Hematopoietic multipotent progenitor cell (in vitro differentiated cells): ENCODE results near the gene SDS. TPM values are rescaled to one million over a fixed set of nuclear protein-coding genes. Genes with fewer than 3 reads are reported as not detected.

Source experiments
- DNase-seq, 3 donors: peaks; one replicate each; pipeline ENCODE4 v3.0.0-alpha.2; 2011 to 2015; ENCODE audit warnings: low read depth in 2 of 3, low spot score in 2 of 3
- total RNA-seq: library from RNA; depleted of rRNA; stranded (reverse); fragments of >200 nt; gene quantifications from one replicate; pipeline ENCODE4 v1.2.3, GENCODE V29; 2012

Gene SDS
- total RNA-seq, 1 donor = not detected

DNA sequence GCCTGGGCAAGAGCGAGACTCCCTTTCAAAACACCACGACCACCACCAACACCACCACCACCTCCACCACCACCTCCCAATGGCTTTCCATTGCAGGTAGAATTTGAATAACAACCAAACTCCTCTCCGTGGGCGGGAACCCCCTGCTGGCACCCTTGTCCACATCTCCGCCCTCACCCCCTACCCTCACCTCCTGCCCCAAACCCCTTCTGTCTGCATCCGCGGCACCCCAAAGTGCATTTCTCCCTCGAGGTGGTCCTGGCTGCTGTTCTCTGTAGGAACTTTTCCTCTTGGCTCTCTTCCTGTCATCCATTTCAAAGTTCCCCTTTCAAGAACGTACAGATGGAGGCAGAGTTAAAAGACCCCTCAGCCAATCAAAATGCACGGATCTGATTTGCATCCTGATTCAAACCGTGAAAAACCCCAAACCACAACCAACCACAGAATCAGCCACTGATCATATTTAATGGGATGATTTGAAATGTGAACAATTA, 22.3 kb upstream of the SDS start:
- DNase-seq = no peak

DNA sequence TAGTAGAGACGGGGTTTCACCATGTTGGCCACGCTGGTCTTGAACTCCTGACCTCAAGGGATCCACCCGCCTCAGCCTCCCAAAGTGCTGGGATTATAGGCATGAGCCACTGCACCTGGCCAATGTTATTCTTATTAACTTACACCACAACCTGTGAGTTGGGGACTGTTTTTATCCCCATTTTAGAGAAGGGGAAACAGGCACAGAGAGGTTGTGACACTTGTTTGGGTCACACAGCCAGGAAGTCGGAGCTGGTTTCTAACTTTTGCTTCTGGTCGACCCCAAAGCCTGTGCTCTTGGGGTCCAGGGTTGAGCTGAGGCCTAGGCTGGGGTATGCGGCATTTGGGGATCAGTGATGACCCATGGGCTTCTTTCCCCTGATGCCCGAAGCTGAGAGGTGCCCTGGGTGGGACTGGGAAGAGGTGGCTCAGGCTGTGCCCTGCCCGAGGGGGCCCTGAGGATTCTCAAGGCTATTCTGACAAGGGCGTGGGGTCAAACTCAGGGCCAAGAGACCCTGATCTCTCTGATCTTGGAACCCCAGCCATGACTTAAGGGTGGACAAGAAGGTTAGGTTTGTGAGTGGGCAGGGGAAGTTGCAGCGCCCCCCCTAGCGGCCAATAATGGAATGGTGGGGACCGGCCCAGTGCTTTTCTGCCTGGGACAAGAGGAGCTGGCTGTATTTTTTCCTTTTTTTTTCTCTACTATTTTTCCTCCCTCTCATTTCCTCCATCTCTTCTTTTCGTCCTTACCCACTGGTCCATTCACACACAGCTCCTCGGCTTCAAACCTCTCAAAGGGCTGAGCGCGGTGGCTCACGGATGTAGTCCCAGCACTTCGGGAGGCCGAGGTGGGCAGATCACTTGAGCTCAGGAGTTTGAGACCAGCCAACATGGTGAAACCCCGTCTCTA, 21.5 kb upstream of the SDS start:
- DNase-seq = peak; percentile 13 to 59 (median 36)

DNA sequence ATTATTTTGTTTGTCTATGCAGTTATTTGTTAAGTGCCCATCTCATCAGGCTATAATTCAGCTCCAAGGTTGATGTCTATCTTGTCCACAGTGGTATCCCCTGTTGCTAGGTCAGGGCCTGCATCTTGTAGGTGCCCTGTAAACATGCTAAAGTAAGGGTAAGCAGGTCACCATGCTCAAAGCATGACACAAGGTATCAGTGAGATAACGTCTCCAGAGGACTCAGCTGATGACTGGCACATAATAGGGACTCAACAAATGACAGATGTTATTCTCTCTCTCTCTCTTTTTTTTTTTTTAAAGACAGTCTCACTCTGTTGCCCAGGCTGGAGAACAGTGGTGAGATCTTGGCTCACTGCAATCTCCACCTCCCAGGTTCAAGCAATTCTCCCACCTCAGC, 20.8 kb upstream of the SDS start:
- no peak for DNase-seq

DNA sequence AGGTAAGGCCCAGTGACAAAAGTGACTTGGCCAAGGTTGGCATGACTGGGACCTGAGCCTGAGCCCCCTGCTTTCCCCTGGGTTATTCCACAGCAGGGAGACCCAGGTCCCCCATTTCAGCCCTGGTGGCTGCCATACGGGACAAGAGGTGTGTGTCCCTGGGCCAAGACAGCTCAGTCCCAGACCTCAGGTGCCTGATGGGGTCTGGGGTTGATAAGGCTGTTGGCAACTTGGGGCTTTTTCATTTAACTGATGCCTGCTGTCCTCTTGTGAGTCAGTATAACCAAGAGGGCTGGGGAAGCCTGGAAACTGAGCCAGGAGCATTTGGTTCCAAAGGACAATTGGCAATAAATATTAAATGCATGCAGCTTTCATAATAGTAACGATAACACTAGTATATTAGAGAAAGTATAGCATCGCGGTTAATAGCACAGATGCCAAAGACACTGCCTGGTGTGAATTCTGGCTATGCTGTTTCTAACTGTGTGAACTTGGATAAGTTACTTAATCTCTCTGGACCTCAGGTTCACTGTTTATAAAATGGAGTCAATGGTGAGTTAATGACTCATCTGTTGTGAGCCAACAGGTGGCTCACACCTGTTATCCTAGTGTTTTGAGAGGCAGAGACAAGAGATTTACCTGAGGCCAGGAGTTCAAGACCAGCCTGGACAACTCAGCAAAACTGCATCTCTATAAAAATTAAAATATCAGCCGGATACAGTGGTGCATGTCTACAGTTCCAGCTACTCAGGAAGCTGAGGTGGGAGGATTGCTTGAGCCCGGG, 19.4 kb upstream of the SDS start:
- no peak for DNase-seq

DNA sequence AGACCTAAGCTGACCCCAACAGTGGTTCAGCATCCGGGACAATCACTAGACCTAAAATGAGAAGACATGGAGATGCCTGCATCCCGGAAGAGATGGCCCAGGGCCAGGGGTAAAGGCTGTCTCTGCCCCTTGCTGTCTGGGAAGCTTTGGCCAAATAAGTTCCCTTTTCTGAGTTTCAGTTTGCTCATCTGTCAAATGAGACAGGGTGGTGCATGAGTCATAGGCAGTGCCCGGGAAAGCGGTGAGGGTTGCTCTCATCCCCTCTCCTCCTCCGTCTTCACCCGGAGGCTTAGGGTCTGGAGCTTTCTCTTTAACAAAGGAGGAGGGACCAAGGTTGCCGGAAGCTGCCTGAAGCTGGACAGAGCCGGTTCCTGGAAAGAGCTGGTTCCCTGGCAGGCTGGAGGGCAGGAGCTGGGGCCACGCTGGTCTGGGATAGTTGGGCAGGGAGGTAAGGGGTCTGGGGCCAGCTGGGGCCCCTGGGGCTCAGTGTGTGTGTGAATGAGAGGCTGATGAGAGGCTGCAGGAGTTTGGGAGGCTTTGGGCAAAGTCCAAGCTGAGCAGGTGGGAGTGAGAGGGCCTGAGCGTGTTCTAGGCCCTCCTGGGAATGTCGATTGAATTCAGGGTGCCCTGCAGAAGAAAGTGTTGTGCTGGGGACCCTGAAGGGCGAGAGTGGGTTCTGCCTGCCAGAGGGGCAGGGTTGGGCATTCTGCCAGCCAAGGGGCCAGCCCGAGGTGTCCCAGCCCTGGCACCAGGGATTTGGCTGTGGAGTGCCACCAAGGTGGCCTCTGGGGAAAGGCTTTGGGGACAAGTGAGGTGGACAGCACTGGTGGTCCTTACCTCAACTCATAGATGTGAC, 18.6 kb upstream of the SDS start, which contains the start of gene SDSL:
TSS of gene SDSL (plus strand) at position 351 of the 856 bp plus-strand sequence. CDS start 5,603 bp downstream, outside the sequence.
- peak in 2 of 3 donors; percentile 87 to 88 for DNase-seq

DNA sequence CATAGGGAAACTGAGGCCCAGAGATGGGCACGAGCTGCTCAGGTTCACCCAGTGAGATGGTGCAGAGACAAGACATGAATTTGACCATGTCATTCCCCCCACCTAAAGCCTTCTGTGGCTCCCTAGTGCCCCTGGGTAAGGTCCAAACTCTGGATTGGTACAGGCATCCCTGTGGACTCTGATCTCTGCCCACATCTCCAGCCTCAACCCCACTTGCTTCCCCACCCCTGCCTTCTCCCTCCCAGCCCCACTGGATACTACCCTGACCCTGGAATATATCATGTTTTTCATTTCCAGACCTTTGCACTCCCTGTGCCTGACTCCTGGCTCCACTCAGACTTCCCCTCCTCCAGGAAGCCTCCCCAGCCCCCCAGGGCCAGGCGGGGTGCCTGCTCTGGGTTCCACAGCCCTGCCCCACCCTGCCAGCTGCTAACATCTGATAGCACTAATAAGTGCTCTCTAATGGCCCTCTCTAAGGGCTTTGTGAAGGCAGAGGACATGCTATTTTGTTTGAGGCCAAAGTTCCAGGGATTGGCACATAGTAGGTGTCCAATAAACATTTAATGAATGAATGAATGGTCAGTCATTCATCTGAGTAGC, 17.4 kb upstream of the SDS start:
- DNase-seq = no peak

DNA sequence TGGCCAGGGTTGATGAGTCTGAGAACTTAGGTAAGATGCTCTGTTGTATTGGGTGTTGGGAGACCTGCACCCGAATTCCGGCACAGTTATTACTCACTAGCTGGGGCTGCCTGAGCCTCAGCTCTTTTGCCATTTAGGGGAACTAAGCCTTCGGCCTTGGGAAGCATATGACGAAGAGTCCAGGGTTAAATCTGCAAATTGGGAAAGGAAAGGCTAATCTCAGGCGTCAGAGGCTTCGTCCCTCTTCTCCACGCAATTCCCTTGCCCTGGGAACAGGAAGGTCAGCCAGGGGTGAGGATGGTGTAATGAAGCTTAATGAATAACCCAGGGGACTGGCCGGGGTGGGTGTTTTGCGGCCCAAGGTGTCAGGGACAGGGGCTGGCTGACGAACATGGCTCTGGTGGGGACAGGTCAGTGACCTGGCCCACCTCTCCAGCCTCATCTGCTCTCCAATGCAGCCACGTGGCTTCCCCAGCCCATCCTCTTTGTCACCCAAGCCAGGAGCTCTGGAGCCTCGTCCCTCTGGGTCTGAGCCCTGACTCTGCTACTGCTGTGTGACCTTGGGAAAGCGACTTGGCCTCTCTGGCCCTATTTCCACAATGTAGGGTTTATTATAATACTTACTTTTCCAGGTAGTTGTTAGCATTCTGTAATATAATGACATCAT, 14.7 kb upstream of the SDS start:
- DNase-seq = no peak

DNA sequence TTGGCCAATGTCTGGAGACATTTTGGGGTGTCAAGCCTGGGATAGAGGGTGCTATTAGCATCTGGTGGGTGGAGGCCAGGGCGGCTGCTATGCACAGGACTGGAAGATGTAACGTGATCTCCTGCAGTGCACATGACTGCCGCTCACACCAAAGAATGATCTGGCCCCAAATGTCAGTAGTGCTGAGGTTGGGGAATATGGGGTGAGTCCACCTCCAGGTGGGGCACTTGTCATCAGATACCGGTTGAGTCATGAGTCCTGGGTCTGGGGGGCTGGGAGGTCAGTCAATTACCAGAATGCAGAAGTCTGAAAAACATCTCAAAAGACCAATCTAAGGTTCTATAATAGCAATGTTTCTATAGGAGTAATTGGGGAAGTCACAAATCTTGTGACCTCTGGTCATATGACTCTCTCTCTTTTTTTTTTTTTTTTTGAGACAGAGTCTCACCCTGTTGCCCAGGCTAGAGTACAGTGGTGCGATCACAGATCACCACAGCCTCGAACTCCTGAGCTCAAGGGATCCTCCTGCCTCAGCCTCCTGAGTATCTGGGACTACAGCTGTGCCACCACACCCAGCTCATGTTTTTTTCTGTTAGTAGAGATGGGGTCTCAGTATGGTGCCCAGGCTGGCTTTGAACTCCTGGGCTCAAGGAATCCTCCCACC, 12.5 kb upstream of the SDS start:
- peak in 2 of 3 donors; percentile 66 to 71 for DNase-seq

DNA sequence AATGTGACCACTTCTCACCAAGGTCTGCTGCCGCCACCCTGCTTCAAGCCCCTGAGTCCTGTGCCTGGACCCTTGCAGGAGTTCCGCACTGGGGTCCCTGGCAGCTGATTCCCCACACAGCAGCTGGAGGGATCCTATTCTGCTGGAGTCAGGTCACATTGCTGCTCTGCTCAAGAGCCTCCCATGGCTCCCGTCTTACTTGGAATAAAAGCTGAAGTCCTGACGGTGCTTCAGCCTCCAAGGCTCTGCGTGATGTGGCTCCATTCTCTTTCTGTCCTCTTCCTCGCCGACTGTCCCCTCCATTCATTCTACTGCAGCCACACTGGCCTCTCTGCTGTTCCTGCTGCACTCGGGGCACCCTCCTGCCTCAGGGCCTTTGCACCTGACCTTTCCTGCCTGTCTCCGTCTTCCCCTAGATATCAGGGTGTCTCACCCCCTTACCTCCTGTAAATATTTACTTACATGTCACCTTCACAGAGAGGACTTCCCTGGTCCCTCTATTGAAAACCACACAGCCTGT, 10.9 kb upstream of the SDS start:
- DNase-seq = no peak

DNA sequence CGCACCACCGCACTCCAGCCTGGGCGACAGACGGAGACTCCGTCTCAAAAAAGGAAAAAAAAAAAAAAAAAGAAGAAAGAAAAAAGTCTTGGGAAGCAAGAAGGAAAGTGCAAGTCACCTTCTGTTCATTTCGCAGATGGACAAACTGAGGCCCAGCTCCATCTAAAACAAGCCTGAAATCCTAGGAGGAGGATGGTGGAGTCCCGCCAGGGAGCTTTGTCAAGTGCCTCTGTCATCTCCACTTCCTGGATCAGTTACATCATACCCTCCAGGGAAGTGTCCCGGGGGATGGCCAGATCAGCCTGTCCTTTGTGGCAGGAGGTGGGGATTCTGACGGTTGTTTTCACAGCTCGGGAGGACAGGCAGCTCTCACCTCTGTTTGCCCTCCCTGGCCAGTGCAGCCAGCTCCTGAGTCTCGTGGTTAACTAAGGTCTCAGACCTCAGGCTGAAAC, 9.8 kb upstream of the SDS start:
- no peak for DNase-seq

DNA sequence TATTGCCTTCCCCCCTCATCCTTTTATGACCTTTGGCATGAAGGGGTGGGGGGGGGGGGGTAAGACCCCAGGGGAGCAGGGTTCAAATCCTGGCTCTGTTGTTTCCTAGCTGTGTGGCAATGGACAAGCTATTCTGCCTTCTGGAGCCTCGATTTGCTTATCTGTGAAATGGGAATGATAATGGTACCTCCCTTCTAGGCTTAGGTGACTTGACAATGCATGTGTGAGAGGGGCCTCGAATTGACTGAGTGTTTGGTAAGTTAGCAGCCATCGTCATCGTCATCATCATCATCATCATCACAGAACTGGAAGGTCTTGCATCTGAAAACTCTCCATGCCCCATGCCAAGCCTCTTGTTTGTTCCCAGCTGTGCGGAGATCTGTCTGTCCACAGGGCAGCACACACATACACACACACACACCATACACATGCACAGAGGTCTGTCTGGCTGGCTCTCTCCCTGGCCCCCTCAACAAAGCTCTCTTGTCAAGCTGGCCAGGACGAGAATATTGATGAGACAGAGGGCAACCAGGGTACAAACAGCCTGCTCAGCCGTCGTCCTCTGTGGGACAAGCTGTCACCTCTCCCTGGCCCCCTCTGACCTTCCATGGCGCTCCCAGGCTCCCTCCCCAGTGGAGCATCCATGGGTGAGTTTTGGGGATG, 5.9 kb upstream of the SDS start:
- no peak for DNase-seq

DNA sequence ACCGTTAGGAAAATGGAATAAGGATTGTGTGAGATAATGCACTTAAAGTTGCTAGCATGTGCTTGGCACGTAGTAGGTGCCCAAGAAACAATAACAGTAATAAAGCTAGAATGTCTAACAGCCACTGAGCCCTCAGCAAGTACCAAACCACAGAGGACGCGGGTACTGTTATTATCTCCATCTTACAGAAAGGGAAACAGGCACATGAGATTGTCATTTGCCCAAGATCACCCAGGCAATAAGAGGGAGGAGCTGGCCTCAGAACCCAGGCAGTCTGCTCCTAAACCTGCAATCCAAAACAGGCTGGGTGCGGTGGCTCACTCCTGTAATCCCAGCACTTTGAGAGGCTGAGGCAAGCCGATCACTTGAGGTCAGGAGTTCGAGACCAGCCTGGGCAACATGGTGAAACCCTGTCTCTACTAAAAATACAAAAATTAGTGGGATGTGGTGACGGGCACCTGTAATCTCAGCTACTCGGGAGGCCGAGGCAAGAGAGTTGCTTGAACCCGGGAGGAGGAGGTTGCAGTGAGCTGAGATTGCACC, 5.1 kb upstream of the SDS start:
- peak in 1 of 3 donors; percentile 59 for DNase-seq

DNA sequence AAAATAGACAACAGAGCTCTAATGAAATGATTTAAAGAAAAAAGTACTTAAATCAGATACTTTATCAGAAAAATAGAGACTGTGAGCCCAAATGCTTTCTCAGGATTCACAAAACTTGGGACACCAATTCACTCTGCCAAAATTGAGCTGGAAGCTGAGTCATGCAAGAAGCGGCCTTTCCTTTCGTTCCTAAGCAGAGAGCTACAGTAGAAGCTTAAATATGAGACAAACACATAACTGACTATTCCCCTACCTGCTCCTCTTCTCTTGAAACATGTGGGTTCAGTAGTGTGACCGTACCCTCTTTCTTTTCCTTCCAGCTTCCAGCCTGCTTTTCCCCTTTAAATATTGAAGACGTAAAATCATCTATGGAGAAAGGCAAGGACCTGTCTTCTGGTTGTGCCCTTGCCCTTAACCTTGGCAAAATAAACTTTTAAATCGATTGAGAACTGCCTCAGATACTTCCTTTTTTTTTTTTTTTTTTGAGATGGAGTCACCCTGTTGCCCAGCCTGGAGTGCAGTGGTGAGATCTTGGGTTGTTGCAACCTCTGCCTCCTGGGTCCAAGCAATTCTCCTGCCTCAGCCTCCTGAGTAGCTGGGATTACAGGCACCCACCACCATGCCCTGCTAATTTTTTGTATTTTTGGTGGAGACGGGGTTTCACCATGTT, 4.4 kb upstream of the SDS start:
- peak in 2 of 3 donors; percentile 20 to 26 for DNase-seq

DNA sequence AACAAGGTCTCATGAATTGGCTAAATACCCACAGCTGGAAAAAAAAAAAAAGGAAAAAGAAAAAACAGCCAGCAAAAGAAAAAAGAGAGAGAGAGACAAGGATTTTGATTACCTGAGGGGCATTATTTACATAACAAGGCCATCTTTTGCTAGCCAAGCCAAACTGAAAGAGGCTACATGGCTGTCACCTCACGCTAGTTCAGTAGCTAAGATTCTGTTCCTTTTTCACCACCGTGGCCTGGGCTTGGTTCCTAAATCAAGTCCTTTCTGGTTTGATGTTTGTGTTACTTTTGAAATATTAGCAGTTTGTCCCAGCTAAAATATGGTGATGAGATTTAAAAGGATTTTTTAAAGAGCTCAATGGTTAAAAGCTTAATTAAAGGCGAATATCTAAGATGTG, 2.0 kb upstream of the SDS start:
- DNase-seq = no peak

DNA sequence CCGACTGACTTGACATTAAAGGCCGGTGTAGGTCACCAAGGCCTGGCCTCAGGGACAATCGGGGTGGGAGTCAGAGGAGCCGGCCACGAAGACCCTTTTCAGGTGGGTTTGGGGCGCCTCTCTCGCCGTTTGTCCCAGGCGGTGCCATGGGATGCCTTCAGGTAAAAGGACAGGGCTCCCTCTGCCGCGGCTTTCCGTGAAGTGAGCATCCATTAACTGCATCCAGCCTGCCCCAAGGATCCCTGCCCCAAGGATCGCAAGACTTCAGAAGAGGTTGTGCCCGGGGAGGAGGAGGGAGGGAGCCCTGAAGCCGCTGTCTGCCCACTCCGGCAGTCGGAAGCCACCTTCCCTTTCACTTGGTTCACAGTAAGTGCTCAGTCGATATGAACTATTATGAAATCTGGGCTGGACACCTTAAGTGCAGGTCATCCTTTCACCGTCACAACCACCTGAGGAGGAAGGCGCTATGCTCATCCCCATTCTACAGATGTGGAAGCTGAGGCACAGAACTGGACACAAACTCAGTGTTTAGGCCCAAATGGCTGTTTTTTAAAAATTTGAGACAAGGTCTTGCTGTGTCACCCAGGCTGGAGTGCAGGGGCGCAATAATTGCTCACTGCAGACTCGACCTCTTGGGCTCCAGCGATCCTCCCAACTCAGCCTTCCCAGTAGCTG, 964 bp downstream of the SDS start:
- DNase-seq = no peak

DNA sequence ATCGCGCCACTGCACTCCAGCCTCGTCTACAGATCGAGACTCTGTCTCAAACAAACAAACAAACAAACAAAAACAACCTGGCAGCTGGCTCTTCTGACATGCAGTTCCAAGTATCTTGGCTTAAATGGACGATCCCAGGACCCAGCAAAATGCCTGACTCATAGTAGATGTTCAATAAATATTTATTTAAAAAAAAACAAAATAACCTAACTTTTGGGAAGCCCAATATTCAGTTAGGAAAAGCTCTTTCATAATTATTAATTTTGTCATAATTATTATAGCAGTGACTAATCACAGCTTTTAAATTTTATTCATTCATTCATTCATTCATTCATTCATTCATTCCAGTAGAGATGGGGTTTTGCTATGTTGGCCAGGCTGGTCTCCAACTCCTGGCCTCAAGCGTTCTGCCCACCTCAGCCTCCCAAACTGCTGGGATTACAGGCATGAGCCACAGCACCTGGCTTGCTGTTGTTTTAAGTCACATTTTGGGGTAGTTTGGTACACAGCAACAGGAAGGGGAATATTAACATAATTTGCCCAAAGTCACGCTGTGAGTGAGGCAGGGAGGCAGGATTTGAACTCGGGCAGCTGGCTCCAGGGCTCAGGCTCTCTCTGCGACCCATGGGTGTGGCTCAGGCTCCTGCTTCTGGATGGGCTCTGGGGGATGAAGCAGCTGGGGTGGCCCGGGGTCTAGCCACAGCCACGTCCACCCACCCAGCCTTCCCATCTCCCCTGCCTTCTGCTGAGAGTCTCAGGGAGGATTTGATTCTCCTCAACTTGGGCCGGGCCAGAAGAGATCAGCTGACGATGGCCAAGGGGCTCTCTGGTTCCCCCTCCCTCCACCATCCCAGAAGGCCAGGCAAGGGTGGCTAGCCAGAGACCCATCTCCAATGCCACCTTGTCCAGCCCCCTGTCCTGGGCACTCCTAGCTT, 2.4 kb downstream of the SDS start:
- no peak for DNase-seq
